T-helper 9 cell (primary cell): Measurements from ENCODE around the gene NFATC3.
"Not testable (repeated sequence)": the region's sequence is repeated elsewhere in the genome, so short reads cannot be mapped to it uniquely, and the experiment has no call there.

Experiments
- DNase-seq: peaks from one replicate; pipeline ENCODE4 v3.0.0-alpha.2; 2020

NFATC3 gene

GRCh38 chr16:68120496-68120895 lies 35.3 kb downstream of the NFATC3 start:
- DNase-seq: not testable (repeated sequence)

GRCh38 chr16:68126395-68126794 lies 41.2 kb downstream of the NFATC3 start:
- DNase-seq: no peak

- DNase-seq: no peak
These were observed 43.6 kb downstream of the NFATC3 start for GRCh38 chr16:68128577-68129305.

- no peak for DNase-seq
These were observed 45.4 kb downstream of the NFATC3 start for GRCh38 chr16:68130520-68130919.

- DNase-seq: no peak
These were observed 46.9 kb downstream of the NFATC3 start for GRCh38 chr16:68131813-68132706.

GRCh38 chr16:68133000-68133399 lies 47.8 kb downstream of the NFATC3 start:
- not testable (repeated sequence) for DNase-seq

GRCh38 chr16:68134644-68135043 lies 49.5 kb downstream of the NFATC3 start:
- DNase-seq: no peak

- DNase-seq: no peak
These were observed 51.3 kb downstream of the NFATC3 start for GRCh38 chr16:68136515-68136914.

GRCh38 chr16:68144008-68144407 lies 58.8 kb downstream of the NFATC3 start:
- DNase-seq: no peak

- no peak for DNase-seq
These were observed 61.4 kb downstream of the NFATC3 start for GRCh38 chr16:68146585-68146984.

GRCh38 chr16:68147444-68147843 lies 62.3 kb downstream of the NFATC3 start:
- no peak for DNase-seq

- DNase-seq: no peak
These were observed 64.4 kb downstream of the NFATC3 start for GRCh38 chr16:68149596-68149995.

- no peak for DNase-seq
These were observed 70.3 kb downstream of the NFATC3 start for GRCh38 chr16:68155425-68155824.

GRCh38 chr16:68162413-68162812 lies 77.2 kb downstream of the NFATC3 start:
- no peak for DNase-seq

- not testable (repeated sequence) for DNase-seq
These were observed 78.1 kb downstream of the NFATC3 start for GRCh38 chr16:68163275-68163674.

- no peak for DNase-seq
These were observed 81.1 kb downstream of the NFATC3 start for GRCh38 chr16:68166264-68166663.

GRCh38 chr16:68179196-68179795 lies 94.1 kb downstream of the NFATC3 start:
- DNase-seq: no peak

- no peak for DNase-seq
These were observed 94.7 kb downstream of the NFATC3 start for GRCh38 chr16:68179855-68180254.

GRCh38 chr16:68183046-68183445 lies 97.9 kb downstream of the NFATC3 start:
- DNase-seq: no peak

GRCh38 chr16:68186877-68187276 lies 101.7 kb downstream of the NFATC3 start:
- no peak for DNase-seq

- DNase-seq: no peak
These were observed 102.3 kb downstream of the NFATC3 start for GRCh38 chr16:68187505-68187904.

- DNase-seq: no peak
These were observed 103.0 kb downstream of the NFATC3 start for GRCh38 chr16:68188170-68188569.

- no peak for DNase-seq
These were observed 104.9 kb downstream of the NFATC3 start for GRCh38 chr16:68190081-68190480.
